Measurements from ENCODE around the gene STIL.
"Not testable (repeated sequence)": the region's sequence is repeated elsewhere in the genome, so short reads cannot be mapped to it uniquely, and the experiment has no call there.

The STIL gene

GRCh38 chr1:47313915-47314664 lies at the start of gene STIL:
TSS of gene STIL (minus strand) at chr1:47314147. CDS start at chr1:47310319, 3,828 bp downstream.
- DNase-seq (ENCODE audit: low read depth) = peak; percentile 99

- DNase-seq (ENCODE audit: low read depth) = no peak
Measured at GRCh38 chr1:47362828-47363227, 48.9 kb upstream of the STIL start.

GRCh38 chr1:47361380-47361779 lies 47.4 kb upstream of the STIL start:
- no peak for DNase-seq (ENCODE audit: low read depth)

- no peak for DNase-seq (ENCODE audit: low read depth)
Measured at GRCh38 chr1:47351305-47351704, 37.4 kb upstream of the STIL start.

GRCh38 chr1:47348246-47348645 lies 34.3 kb upstream of the STIL start:
- no peak for DNase-seq (ENCODE audit: low read depth)

GRCh38 chr1:47347735-47348134 lies 33.8 kb upstream of the STIL start:
- no peak for DNase-seq (ENCODE audit: low read depth)

GRCh38 chr1:47346979-47347378 lies 33.0 kb upstream of the STIL start:
- not testable (repeated sequence) for DNase-seq (ENCODE audit: low read depth)

- no peak for DNase-seq (ENCODE audit: low read depth)
Measured at GRCh38 chr1:47340227-47340626, 26.3 kb upstream of the STIL start.

GRCh38 chr1:47338249-47339077 lies 24.5 kb upstream of the STIL start:
- DNase-seq (ENCODE audit: low read depth) = no peak

- DNase-seq (ENCODE audit: low read depth) = no peak
Measured at GRCh38 chr1:47337350-47337749, 23.4 kb upstream of the STIL start.

GRCh38 chr1:47334765-47335435 lies 21.0 kb upstream of the STIL start:
- no peak for DNase-seq (ENCODE audit: low read depth)

- DNase-seq (ENCODE audit: low read depth) = peak; percentile 53
Measured at GRCh38 chr1:47333922-47334764, 20.2 kb upstream of the STIL start.

GRCh38 chr1:47333578-47333921 lies 19.6 kb upstream of the STIL start, which contains the start of gene CMPK1:
TSS of gene CMPK1 (plus strand) at chr1:47333790. CDS start at chr1:47333946, 156 bp downstream.
- peak; percentile 74 for DNase-seq (ENCODE audit: low read depth)

- DNase-seq (ENCODE audit: low read depth) = no peak
Measured at GRCh38 chr1:47332779-47333577, 19.0 kb upstream of the STIL start.

GRCh38 chr1:47331875-47332274 lies 17.9 kb upstream of the STIL start:
- no peak for DNase-seq (ENCODE audit: low read depth)

GRCh38 chr1:47330212-47330611 lies 16.3 kb upstream of the STIL start:
- DNase-seq (ENCODE audit: low read depth) = no peak

GRCh38 chr1:47328992-47329391 lies 15.0 kb upstream of the STIL start:
- no peak for DNase-seq (ENCODE audit: low read depth)

GRCh38 chr1:47326271-47326670 lies 12.3 kb upstream of the STIL start:
- DNase-seq (ENCODE audit: low read depth) = no peak

GRCh38 chr1:47325528-47325927 lies 11.6 kb upstream of the STIL start:
- DNase-seq (ENCODE audit: low read depth) = no peak

- DNase-seq (ENCODE audit: low read depth) = no peak
Measured at GRCh38 chr1:47324682-47325081, 10.7 kb upstream of the STIL start.

- DNase-seq (ENCODE audit: low read depth) = no peak
Measured at GRCh38 chr1:47323599-47324031, 9.7 kb upstream of the STIL start.

Data from fibroblast of the conjunctiva (primary cell).